Ishikawa (cell line): Measurements from ENCODE around the gene IGF2BP3.

Experiments
- CEBPB ChIP-seq: IDR thresholded peaks from 2 replicates; pipeline ENCODE4 v1.6.1; 2012
- CREB1 ChIP-seq: IDR thresholded peaks from 2 replicates; pipeline ENCODE4 v1.6.1; 2012; ENCODE audit warnings: low read depth
- EGR1 ChIP-seq: IDR thresholded peaks from 2 replicates; pipeline ENCODE4 v1.6.1; 2012
- EP300 ChIP-seq: IDR thresholded peaks from 2 replicates; pipeline ENCODE4 v1.6.1; 2012; ENCODE audit warnings: borderline replicate concordance
- FOXM1 ChIP-seq: IDR thresholded peaks from 2 replicates; pipeline ENCODE4 v1.6.1; 2012; ENCODE audit warnings: low read depth, borderline replicate concordance
- MAX ChIP-seq: IDR thresholded peaks from 2 replicates; pipeline ENCODE4 v1.6.1; 2012
- NFIC ChIP-seq: IDR thresholded peaks from 2 replicates; pipeline ENCODE4 v1.6.1; 2012
- RAD21 ChIP-seq: IDR thresholded peaks from 2 replicates; pipeline ENCODE4 v1.6.1; 2012; ENCODE audit warnings: low read depth
- REST ChIP-seq: IDR thresholded peaks from 2 replicates; pipeline ENCODE4 v1.6.1; 2012; ENCODE audit warnings: low read depth, mild to moderate bottlenecking
- TAF1 ChIP-seq: IDR thresholded peaks from 2 replicates; pipeline ENCODE4 v1.6.1; 2012; ENCODE audit warnings: low read depth, mild to moderate bottlenecking
- TCF12 ChIP-seq: IDR thresholded peaks from 2 replicates; pipeline ENCODE4 v1.6.1; 2012; ENCODE audit warnings: low read depth
- TEAD4 ChIP-seq: IDR thresholded peaks from 2 replicates; pipeline ENCODE4 v1.6.1; 2012
- USF1 ChIP-seq: IDR thresholded peaks from 2 replicates; pipeline ENCODE4 v1.6.1; 2012
- YY1 ChIP-seq: IDR thresholded peaks from 2 replicates; pipeline ENCODE4 v1.6.1; 2012; ENCODE audit warnings: low read depth
- ZBTB7A ChIP-seq: IDR thresholded peaks from 2 replicates; pipeline ENCODE4 v1.6.1; 2012; ENCODE audit warnings: low read depth

IGF2BP3 gene

GRCh38 chr7:23291957-23292560, 178.2 kb downstream of the IGF2BP3 start:
- TF ChIP-seq NFIC: no peak
- no peak for TF ChIP-seq REST
- TF ChIP-seq YY1: no peak

GRCh38 chr7:23290993-23291392, 179.3 kb downstream of the IGF2BP3 start:
- TF ChIP-seq FOXM1: no peak
- TF ChIP-seq TEAD4: no peak

GRCh38 chr7:23287612-23288011, 182.7 kb downstream of the IGF2BP3 start:
- TF ChIP-seq RAD21 (no peak), CREB1 (no peak), FOXM1 (no peak)

- TF ChIP-seq CREB1: no peak
- no peak for TF ChIP-seq NFIC
- no peak for TF ChIP-seq REST
- TF ChIP-seq EP300: no peak
- no peak for TF ChIP-seq CEBPB
- no peak for TF ChIP-seq FOXM1
- no peak for TF ChIP-seq EGR1
- TF ChIP-seq USF1: no peak
- no peak for TF ChIP-seq TAF1
- no peak for TF ChIP-seq RAD21
- TF ChIP-seq YY1: no peak
- no peak for TF ChIP-seq MAX
Measured at GRCh38 chr7:23285657-23286646, 184.3 kb downstream of the IGF2BP3 start.

- TF ChIP-seq NFIC (no peak), CREB1 (no peak)
Measured at GRCh38 chr7:23284871-23285270, 185.4 kb downstream of the IGF2BP3 start.

GRCh38 chr7:23283086-23283485, 187.2 kb downstream of the IGF2BP3 start:
- TF ChIP-seq CEBPB (no peak), MAX (no peak), EGR1 (no peak), ZBTB7A (no peak), TCF12 (no peak), YY1 (no peak), REST (no peak), RAD21 (no peak), CREB1 (no peak)
